ENCODE results near the gene ZBTB5.

ZBTB5 gene

GRCh38 chr9:37499297-37499696 lies 34.0 kb upstream of the ZBTB5 start:
- TF ChIP-seq CTCF (IDR thresholded peaks at IDR 0.05; ENCODE audit: control insufficient read depth, extremely low read depth, insufficient read depth), result no peak
- no peak overlapping the region for H3K4me3 ChIP-seq (ENCODE audit: low read depth, low read length)
- no peak for DNase-seq (ENCODE audit: low read depth)

GRCh38 chr9:37498457-37498856 lies 33.2 kb upstream of the ZBTB5 start:
- TF ChIP-seq CTCF (IDR thresholded peaks at IDR 0.05; ENCODE audit: control insufficient read depth, extremely low read depth, insufficient read depth), result no peak
- no peak overlapping the region for H3K4me3 ChIP-seq (ENCODE audit: low read depth, low read length)
- no peak for DNase-seq (ENCODE audit: low read depth)

GRCh38 chr9:37497320-37497719 lies 32.1 kb upstream of the ZBTB5 start:
- H3K4me3 ChIP-seq (ENCODE audit: low read depth, low read length), result no peak overlapping the region
- TF ChIP-seq CTCF (IDR thresholded peaks at IDR 0.05; ENCODE audit: control insufficient read depth, extremely low read depth, insufficient read depth), result no peak
- no peak for DNase-seq (ENCODE audit: low read depth)

- DNase-seq (ENCODE audit: low read depth), result no peak
- no peak for TF ChIP-seq CTCF (IDR thresholded peaks at IDR 0.05; ENCODE audit: control insufficient read depth, extremely low read depth, insufficient read depth)
- H3K4me3 ChIP-seq (ENCODE audit: low read depth, low read length), result no peak overlapping the region
Observed at GRCh38 chr9:37496020-37496419, 30.8 kb upstream of the ZBTB5 start.

GRCh38 chr9:37495571-37495970 lies 30.3 kb upstream of the ZBTB5 start:
- no peak for TF ChIP-seq CTCF (IDR thresholded peaks at IDR 0.05; ENCODE audit: control insufficient read depth, extremely low read depth, insufficient read depth)
- DNase-seq (ENCODE audit: low read depth), result no peak
- H3K4me3 ChIP-seq (ENCODE audit: low read depth, low read length), result no peak overlapping the region

GRCh38 chr9:37491939-37492338 lies 26.7 kb upstream of the ZBTB5 start:
- no peak overlapping the region for H3K4me3 ChIP-seq (ENCODE audit: low read depth, low read length)
- DNase-seq (ENCODE audit: low read depth), result no peak
- no peak for TF ChIP-seq CTCF (IDR thresholded peaks at IDR 0.05; ENCODE audit: control insufficient read depth, extremely low read depth, insufficient read depth)
